Calu3 (cell line): ENCODE results near the gene CHST5. TPM values are rescaled to one million over a fixed set of nuclear protein-coding genes. Genes with fewer than 3 reads are reported as not detected.
A peak's percentile ranks its signal among the peaks of the same experiment; 100 is the strongest.

Experiments
- BruUV-seq: library from RNA; stranded (reverse); fragments of 400-500 nt; replicated peaks from 2 replicates; lab custom pipeline; 2021; lab: Mats Ljungman, UMichigan
- CTCF ChIA-PET: fragments of 300-600 bp; sonication (Branson Sonifier 250); formaldehyde crosslinking; loops from one replicate; lab custom pipeline; 2022; ENCODE audit warnings: antibody characterized with exemption; lab: Charles Lee
- DNase-seq: peaks from one replicate; pipeline ENCODE4 v3.0.0; 2022
- H3K27ac Mint-ChIP-seq: one replicate; pipeline ENCODE4 v1.8.0; 2022; ENCODE audit warnings: mixed read lengths; ENCODE audit not compliant: unreplicated experiment
- H3K27me3 Mint-ChIP-seq: one replicate; pipeline ENCODE4 v1.8.0; 2022; ENCODE audit warnings: mixed read lengths; ENCODE audit not compliant: unreplicated experiment
- H3K36me3 Mint-ChIP-seq: one replicate; pipeline ENCODE4 v1.8.0; 2022; ENCODE audit warnings: mild to moderate bottlenecking, moderate library complexity, mixed read lengths; ENCODE audit not compliant: insufficient read depth, unreplicated experiment
- H3K4me1 Mint-ChIP-seq: one replicate; pipeline ENCODE4 v1.8.0; 2022; ENCODE audit warnings: mild to moderate bottlenecking, low read depth, mixed read lengths; ENCODE audit not compliant: unreplicated experiment
- H3K4me3 Mint-ChIP-seq: one replicate; pipeline ENCODE4 v1.8.0; 2022; ENCODE audit warnings: mild to moderate bottlenecking, low read depth, moderate library complexity, mixed read lengths; ENCODE audit not compliant: unreplicated experiment
- H3K9me3 Mint-ChIP-seq: one replicate; pipeline ENCODE4 v1.8.0; 2022; ENCODE audit warnings: low read depth, mixed read lengths; ENCODE audit not compliant: unreplicated experiment
- intact Hi-C: fragments of 100-400 bp; cut with micrococcal nuclease; formaldehyde crosslinking; loops from one replicate; pipeline ENCODE4 v1.10.0; 2022; ENCODE audit not compliant: unreplicated experiment
- total RNA-seq: library from RNA; stranded (reverse); gene quantifications from 2 replicates; pipeline ENCODE4 v1.2.3, GENCODE V29; 2022
- TF ChIP-seq, protein P1 (sequence below): fragments of 200-600 bp; IDR thresholded peaks from one replicate; pipeline ENCODE4 v1.8.0; 2022; ENCODE audit warnings: antibody characterized with exemption; ENCODE audit not compliant: unreplicated experiment

Gene CHST5
- total RNA-seq, 1 experiment from 2014 or later = 0.64 TPM

DNA sequence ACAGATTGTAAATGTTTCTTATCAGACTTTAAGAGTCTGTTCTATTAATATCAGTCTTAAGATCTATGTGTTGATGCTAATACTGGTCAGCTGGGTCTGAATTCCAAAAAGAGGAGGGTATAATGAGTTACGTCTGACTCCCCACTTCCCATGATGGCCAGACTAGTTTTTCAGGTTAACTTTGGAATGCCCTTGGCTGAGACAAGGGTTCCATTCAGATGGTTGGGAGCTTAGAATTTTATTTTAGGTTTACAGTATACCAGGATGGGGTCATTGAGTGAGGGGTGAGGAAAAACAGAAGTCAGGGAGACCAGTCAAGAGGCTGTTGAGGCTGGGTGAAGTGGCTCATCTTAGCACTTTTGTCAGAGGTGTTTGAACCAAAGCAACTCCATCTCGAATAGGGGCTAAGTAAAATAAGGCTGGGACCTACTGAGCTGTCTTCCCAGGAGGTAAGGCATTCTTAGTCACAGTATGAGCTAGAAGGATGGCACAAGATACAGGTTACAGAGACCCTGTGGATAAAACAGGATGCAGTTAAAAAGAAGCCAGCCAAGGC lies 23.0 kb upstream of the CHST5 start:
- Mint-ChIP-seq H3K27me3 (peaks cover 20% of the 10 kb centered on the region), H3K4me1 (peaks cover 35% of the 10 kb centered on the region), H3K27ac (no peak overlapping the region), H3K4me3 (no peak overlapping the region), H3K36me3 (peaks cover 30% of the 10 kb centered on the region), H3K9me3 (no peaks in the 10 kb centered on the region)
- intact Hi-C loops = loop anchor here (5.0 kb wide), 1 partner anchor 42 kb away; no protein-coding TSS in a partner anchor
- BruUV-seq = no TSS peak
- peak; percentile 23 for DNase-seq
- TF ChIP-seq, protein P1, sequence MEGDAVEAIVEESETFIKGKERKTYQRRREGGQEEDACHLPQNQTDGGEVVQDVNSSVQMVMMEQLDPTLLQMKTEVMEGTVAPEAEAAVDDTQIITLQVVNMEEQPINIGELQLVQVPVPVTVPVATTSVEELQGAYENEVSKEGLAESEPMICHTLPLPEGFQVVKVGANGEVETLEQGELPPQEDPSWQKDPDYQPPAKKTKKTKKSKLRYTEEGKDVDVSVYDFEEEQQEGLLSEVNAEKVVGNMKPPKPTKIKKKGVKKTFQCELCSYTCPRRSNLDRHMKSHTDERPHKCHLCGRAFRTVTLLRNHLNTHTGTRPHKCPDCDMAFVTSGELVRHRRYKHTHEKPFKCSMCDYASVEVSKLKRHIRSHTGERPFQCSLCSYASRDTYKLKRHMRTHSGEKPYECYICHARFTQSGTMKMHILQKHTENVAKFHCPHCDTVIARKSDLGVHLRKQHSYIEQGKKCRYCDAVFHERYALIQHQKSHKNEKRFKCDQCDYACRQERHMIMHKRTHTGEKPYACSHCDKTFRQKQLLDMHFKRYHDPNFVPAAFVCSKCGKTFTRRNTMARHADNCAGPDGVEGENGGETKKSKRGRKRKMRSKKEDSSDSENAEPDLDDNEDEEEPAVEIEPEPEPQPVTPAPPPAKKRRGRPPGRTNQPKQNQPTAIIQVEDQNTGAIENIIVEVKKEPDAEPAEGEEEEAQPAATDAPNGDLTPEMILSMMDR = no peak
- CTCF ChIA-PET = interaction anchor here (1.2 kb wide), 1 partner anchor 14 kb away, joined by 3 read pairs; no protein-coding TSS in a partner anchor

GRCh38 chr16:75556431-75556950 lies 20.6 kb upstream of the CHST5 start:
- Mint-ChIP-seq H3K36me3 (peaks cover 31% of the 10 kb centered on the region), H3K4me1 (peaks cover 34% of the 10 kb centered on the region), H3K9me3 (no peaks in the 10 kb centered on the region), H3K4me3 (peak overlapping the region; percentile 91), H3K27me3 (no peaks in the 10 kb centered on the region), H3K27ac (peak overlapping the region; percentile 48)
- intact Hi-C loops = loop anchor here (2.0 to 5.0 kb wide), 2 partner anchors 39 to 86 kb away; no protein-coding TSS in a partner anchor
- DNase-seq = no peak
- BruUV-seq = no TSS peak
- TF ChIP-seq, protein P1 = no peak
- CTCF ChIA-PET = interaction anchor here (0.9 to 1.9 kb wide), 2 partner anchors 9 to 39 kb away, joined by 5 to 12 read pairs; no protein-coding TSS in a partner anchor

- no peaks in the 10 kb centered on the region for H3K27me3 Mint-ChIP-seq
- DNase-seq = peak; percentile 98
- peak within 1 kb of the TSS; percentile 91 for H3K4me3 Mint-ChIP-seq
- peaks cover 31% of the 10 kb centered on the region for H3K36me3 Mint-ChIP-seq
- H3K27ac Mint-ChIP-seq = peak within 1 kb of the TSS; percentile 78
- peaks cover 34% of the 10 kb centered on the region for H3K4me1 Mint-ChIP-seq
- BruUV-seq = no TSS peak
- CTCF ChIA-PET = interaction anchor here (0.5 to 1.9 kb wide), 3 partner anchors 9 to 791 kb away, joined by 3 to 12 read pairs (median 5); no protein-coding TSS in a partner anchor
- H3K9me3 Mint-ChIP-seq = no peaks in the 10 kb centered on the region
- intact Hi-C loops = loop anchor here (2.0 to 5.0 kb wide), 2 partner anchors 39 to 85 kb away; no protein-coding TSS in a partner anchor
- TF ChIP-seq, protein P1 = no peak
Observed at GRCh38 chr16:75555707-75556430, 20.0 kb upstream of the CHST5 start, which contains the start of gene TMEM231. TSS of gene TMEM231 (minus strand) at chr16:75556252. CDS start at chr16:75556209, 43 bp downstream.

- TF ChIP-seq, protein P1 = no peak
- Mint-ChIP-seq H3K4me3 (peak overlapping the region; percentile 91), H3K27ac (peak overlapping the region; percentile 78), H3K36me3 (peaks cover 31% of the 10 kb centered on the region), H3K4me1 (peaks cover 34% of the 10 kb centered on the region), H3K27me3 (no peaks in the 10 kb centered on the region), H3K9me3 (no peaks in the 10 kb centered on the region)
- CTCF ChIA-PET = interaction anchor here (0.5 to 1.9 kb wide), 4 partner anchors 10 to 791 kb away, joined by 3 to 12 read pairs (median 4); no protein-coding TSS in a partner anchor
- intact Hi-C loops = loop anchor here (5.0 kb wide), 1 partner anchor 38 kb away; no protein-coding TSS in a partner anchor
- peak; percentile 88 for DNase-seq
- no TSS peak for BruUV-seq
Observed at GRCh38 chr16:75555213-75555706, 19.4 kb upstream of the CHST5 start.
